Skeletal muscle satellite cell (primary cell): ENCODE results near the gene PATJ.
"Not testable (repeated sequence)": the region's sequence is repeated elsewhere in the genome, so short reads cannot be mapped to it uniquely, and the experiment has no call there.

Experiments used
- H3K27me3 ChIP-seq: 2 replicates; pipeline ENCODE4 v1.7.0; 2013; ENCODE audit warnings: low read length; ENCODE audit not compliant: control insufficient read depth, insufficient read depth
- H3K36me3 ChIP-seq: 2 replicates; pipeline ENCODE4 v1.7.0; 2013; ENCODE audit warnings: mild to moderate bottlenecking, control low read depth, low read length; ENCODE audit not compliant: insufficient read depth
- H3K4me1 ChIP-seq: 2 replicates; pipeline ENCODE4 v1.7.0; 2013; ENCODE audit warnings: low read length; ENCODE audit not compliant: control insufficient read depth, insufficient read depth
- H3K4me2 ChIP-seq: 2 replicates; pipeline ENCODE4 v1.7.0; 2013; ENCODE audit warnings: mild to moderate bottlenecking, low read length
- H3K4me3 ChIP-seq: 2 replicates; pipeline ENCODE4 v1.7.0; 2013; ENCODE audit warnings: low read length
- H3K9ac ChIP-seq: 2 replicates; pipeline ENCODE4 v1.7.0; 2013; ENCODE audit warnings: mild to moderate bottlenecking, low read depth, low read length, moderate library complexity
- H3K9me3 ChIP-seq: replicated peaks from 2 replicates; pipeline ENCODE4 v1.7.0; 2013; ENCODE audit warnings: mild to moderate bottlenecking, control low read depth, low read length

Gene PATJ

DNA sequence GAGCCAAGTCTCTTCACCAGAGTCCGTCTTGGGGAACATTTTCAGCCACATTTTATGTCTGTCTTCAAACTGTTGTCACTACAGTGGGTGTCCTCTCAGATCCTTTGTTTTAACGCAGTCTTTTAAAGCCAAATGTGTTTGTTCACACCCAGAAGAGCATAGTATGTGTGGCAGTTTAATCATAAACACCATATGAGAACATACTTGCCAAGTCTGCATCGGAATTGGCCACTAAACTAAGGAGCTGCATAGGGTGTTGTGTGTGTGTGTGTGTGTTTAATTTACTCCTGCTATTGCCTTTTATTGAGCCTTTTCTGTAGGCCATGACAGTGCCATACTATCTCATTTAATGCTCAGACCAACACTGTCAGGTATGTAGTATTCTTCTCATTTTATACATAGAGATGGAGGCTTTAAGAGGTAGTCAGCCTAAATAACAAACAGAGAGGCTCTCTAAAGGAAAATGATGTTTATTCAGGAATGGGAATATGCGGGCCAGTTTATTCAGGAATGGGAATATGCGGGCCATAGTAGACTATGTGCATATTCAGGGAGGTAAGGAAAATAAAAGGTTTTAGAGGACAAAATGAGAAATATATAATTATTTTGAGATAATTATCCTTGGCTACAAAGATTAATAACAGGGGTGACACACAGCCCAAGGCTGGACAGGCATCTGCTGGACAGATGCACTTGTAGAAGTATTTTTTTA, 384.5 kb downstream of the PATJ start:
- H3K4me2 ChIP-seq: no peak overlapping the region
- no peak overlapping the region for H3K9ac ChIP-seq
- H3K4me1 ChIP-seq: peaks cover 4% of the 10 kb centered on the region
- no peaks in the 10 kb centered on the region for H3K9me3 ChIP-seq
- H3K4me3 ChIP-seq: no peak overlapping the region
- no peaks in the 10 kb centered on the region for H3K36me3 ChIP-seq
- H3K27me3 ChIP-seq: no peaks in the 10 kb centered on the region

DNA sequence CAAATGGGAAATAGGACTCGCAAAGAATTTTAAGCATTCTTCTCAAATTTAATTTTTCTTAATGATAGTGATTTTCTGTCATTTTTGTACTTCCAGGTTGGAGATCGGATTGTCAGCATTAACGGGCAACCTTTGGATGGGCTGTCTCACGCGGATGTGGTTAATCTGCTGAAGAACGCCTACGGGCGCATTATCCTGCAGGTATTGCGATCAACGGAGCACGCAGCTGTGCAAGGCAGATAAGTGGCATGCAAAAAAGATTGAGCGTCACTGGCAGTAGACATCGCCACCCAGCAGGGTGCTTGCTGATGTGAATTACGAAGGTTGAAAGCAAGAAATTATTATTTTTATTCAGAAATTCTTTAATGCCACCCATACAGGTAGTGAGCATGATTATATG, 386.5 kb downstream of the PATJ start:
- no peaks in the 10 kb centered on the region for H3K36me3 ChIP-seq
- H3K9me3 ChIP-seq: no peaks in the 10 kb centered on the region
- no peaks in the 10 kb centered on the region for H3K27me3 ChIP-seq
- no peak overlapping the region for H3K4me3 ChIP-seq
- H3K4me1 ChIP-seq: no peaks in the 10 kb centered on the region
- H3K4me2 ChIP-seq: no peak overlapping the region
- no peak overlapping the region for H3K9ac ChIP-seq

DNA sequence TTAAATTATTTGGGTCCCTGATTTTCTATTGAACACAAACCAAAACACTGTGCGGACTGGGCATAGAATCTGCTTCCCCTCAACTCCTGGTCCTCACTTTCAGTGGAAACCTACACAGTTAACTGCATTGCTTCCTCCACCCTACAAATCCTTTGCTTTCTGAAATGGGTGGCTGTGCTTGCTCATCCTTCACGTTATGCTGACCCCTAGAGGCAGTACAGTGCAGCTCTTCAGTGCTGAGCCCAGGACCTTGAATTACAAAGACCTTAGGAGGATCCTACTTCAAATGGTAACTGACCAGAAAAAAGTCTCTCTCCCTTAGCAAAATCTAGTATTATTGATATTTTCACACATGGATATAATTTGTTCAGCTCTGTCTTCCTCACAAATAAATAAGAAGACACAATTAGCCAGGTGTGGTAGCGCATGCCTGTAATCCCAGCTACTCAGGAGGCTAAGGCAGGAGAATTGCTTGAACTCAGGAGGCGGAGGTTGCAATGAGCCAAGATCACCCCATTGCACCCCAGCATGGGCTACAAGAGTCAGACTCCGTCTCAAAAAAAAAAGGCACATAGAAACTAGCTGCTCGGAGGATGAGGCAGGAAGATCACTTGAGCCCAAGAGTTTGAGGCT, 388.9 kb downstream of the PATJ start:
- no peak overlapping the region for H3K4me2 ChIP-seq
- no peak overlapping the region for H3K4me3 ChIP-seq
- no peaks in the 10 kb centered on the region for H3K36me3 ChIP-seq
- no peaks in the 10 kb centered on the region for H3K9me3 ChIP-seq
- no peaks in the 10 kb centered on the region for H3K4me1 ChIP-seq
- no peaks in the 10 kb centered on the region for H3K27me3 ChIP-seq
- H3K9ac ChIP-seq: no peak overlapping the region

DNA sequence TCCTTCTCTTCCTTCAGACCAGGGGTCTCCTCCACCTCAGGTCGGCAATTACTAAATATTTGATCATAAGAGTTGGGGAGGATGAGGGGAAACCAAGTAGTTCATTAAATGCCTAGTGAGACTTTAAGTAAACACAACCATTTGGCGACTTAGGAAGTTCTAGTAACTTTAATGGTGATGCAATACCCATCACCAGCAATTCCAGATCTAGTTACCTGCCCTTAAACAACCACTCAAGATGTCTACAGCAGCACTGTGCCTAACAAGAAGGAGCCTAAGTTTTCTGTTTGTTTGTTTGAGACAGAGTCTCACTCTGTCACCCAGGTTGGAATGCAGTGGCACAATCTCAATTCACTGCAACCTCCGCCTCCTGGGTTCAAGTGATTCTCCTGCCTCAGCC, 395.7 kb downstream of the PATJ start:
- H3K9me3 ChIP-seq: no peaks in the 10 kb centered on the region
- H3K4me1 ChIP-seq: no peaks in the 10 kb centered on the region
- H3K4me3 ChIP-seq: no peak overlapping the region
- no peaks in the 10 kb centered on the region for H3K36me3 ChIP-seq
- H3K27me3 ChIP-seq: no peaks in the 10 kb centered on the region
- no peak overlapping the region for H3K9ac ChIP-seq
- no peak overlapping the region for H3K4me2 ChIP-seq

DNA sequence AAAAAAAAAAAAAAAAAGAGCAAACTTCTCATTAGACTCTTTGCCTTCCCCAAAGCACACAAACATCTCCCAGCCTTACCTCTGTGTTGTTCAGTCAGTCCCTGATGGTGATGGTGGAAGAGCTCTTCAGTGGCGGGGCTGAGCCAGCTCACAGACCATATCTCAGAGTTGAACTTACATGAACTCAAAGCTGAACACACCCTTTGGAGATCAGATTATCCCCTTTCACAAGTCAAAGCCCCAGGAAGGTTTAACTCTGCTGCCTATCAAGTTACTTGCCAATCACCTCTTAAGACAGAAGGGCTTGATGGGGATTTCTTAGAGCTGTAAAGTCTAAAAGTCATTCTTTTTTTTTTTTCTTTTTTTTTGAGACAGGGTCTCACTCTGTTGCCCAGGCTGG, 397.1 kb downstream of the PATJ start:
- Histone ChIP-seq H3K4me1 (no peaks in the 10 kb centered on the region), H3K9me3 (no peaks in the 10 kb centered on the region), H3K9ac (no peak overlapping the region), H3K27me3 (no peaks in the 10 kb centered on the region), H3K36me3 (no peaks in the 10 kb centered on the region), H3K4me3 (no peak overlapping the region), H3K4me2 (no peak overlapping the region)

DNA sequence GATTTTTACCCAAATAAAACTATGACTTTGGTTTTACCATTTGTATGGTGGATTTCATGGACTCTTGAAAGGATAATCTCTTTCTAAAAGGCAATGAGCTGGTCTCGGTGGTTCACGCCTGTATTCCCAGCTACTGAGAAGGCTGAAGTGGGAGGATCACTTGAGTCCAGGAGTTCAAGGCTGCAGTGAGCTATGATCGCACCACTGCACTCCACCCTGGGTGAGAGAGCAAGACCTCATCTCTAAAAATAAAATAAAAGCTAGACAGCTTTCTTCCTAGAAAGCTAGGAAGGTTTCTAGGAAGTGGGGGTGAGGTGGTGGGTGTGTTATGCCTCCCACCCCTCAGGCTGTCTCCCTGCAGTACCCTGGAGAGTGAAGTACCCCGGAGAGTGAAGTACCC, 398.4 kb downstream of the PATJ start:
- no peak overlapping the region for H3K4me3 ChIP-seq
- no peaks in the 10 kb centered on the region for H3K9me3 ChIP-seq
- H3K36me3 ChIP-seq: no peaks in the 10 kb centered on the region
- no peaks in the 10 kb centered on the region for H3K4me1 ChIP-seq
- H3K9ac ChIP-seq: no peak overlapping the region
- H3K4me2 ChIP-seq: no peak overlapping the region
- no peaks in the 10 kb centered on the region for H3K27me3 ChIP-seq

DNA sequence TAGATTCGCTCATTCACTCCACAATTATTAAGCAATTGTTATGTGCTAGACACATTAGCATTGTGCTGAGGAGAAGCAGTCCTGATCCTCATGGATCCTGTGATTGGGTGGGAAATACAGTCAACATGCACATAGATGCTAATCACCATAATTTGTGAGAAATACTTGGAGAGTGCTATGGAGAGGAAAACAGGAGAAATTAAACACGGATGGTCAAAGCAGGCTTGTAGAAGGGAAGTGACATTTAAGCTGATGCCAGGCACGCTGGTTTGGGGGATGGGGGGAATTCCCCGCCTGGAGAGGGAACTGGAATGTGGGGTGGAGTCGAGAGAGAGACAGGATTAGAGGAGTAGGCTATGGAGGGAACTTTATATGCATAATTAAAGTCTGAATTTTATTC, 400.2 kb downstream of the PATJ start:
- no peak overlapping the region for H3K9ac ChIP-seq
- no peaks in the 10 kb centered on the region for H3K36me3 ChIP-seq
- no peak overlapping the region for H3K4me2 ChIP-seq
- no peak overlapping the region for H3K4me3 ChIP-seq
- no peaks in the 10 kb centered on the region for H3K4me1 ChIP-seq
- no peaks in the 10 kb centered on the region for H3K9me3 ChIP-seq
- H3K27me3 ChIP-seq: no peaks in the 10 kb centered on the region

DNA sequence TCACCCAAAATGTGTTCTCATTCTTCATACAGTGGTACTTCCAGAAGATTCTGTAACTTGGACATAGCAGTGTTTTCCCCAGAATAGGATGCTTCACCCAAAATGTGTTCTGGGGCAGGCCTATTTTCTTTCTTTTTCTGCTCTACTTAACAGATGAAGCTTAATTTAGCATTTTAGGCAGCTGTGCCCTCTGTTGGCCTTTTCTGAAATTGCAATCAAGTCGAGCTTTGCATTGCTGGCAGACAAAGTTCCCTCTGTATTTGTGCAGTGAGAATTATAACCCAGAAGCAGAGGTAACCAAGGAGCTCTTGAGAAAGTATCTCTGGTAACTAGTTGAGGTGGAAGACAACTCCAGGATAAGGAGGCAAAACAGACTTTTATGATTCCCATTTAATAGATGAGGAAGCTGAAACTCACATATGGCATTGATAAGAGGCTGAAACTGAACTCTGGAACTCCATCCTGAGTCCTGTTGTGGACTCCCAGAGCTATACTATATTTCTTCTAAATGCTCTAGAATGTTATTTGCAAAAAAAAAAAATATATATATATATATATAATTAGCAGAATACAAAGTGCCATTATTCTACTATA, 402.1 kb downstream of the PATJ start:
- H3K4me1 ChIP-seq: no peaks in the 10 kb centered on the region
- H3K9ac ChIP-seq: no peak overlapping the region
- H3K9me3 ChIP-seq: no peaks in the 10 kb centered on the region
- H3K27me3 ChIP-seq: no peaks in the 10 kb centered on the region
- H3K4me3 ChIP-seq: no peak overlapping the region
- H3K4me2 ChIP-seq: no peak overlapping the region
- H3K36me3 ChIP-seq: no peaks in the 10 kb centered on the region

DNA sequence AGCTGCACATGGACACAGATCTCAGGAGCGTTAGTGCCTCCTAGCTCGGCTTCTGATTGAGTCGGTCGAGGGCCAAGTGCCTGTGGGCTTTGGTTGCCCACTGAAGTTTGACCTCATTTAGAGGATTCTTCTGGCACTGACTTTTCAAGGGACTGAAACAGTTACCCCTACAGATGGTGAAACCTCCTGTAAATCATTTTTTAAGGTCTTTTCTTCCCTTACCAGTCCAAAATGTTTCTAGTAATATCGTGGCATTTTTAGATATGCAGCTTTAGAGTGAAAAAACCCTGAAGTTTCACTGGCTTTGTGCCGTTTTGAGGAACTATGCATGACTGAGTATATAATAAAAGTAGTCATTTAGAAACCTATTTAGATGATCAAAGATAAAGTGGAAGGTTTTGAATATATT, 417.7 kb downstream of the PATJ start:
- H3K4me2 ChIP-seq: no peak overlapping the region
- H3K4me1 ChIP-seq: no peaks in the 10 kb centered on the region
- H3K4me3 ChIP-seq: no peak overlapping the region
- no peak overlapping the region for H3K9ac ChIP-seq
- H3K9me3 ChIP-seq: no peaks in the 10 kb centered on the region
- H3K27me3 ChIP-seq: no peaks in the 10 kb centered on the region
- no peaks in the 10 kb centered on the region for H3K36me3 ChIP-seq

DNA sequence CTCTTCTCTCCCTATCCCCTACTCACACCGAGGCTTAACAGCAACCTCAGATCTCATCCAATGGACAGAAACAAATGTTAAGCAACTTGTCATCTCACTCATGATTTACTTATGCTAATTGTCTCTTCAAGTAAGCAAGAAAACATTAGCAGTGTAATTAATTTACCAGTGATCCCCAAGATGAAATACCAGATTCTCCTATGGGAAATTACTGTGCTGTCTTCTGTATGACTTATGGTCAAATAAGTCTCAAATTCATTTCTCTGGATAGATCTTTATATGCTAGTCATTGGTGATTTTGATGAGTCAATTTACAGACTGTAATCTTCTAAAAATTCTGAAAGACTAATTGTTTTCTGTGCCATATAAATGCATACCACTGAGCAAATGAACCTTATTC, 419.4 kb downstream of the PATJ start:
- H3K9me3 ChIP-seq: no peaks in the 10 kb centered on the region
- H3K9ac ChIP-seq: no peak overlapping the region
- H3K27me3 ChIP-seq: no peaks in the 10 kb centered on the region
- H3K4me2 ChIP-seq: no peak overlapping the region
- H3K4me3 ChIP-seq: no peak overlapping the region
- no peaks in the 10 kb centered on the region for H3K4me1 ChIP-seq
- H3K36me3 ChIP-seq: no peaks in the 10 kb centered on the region

DNA sequence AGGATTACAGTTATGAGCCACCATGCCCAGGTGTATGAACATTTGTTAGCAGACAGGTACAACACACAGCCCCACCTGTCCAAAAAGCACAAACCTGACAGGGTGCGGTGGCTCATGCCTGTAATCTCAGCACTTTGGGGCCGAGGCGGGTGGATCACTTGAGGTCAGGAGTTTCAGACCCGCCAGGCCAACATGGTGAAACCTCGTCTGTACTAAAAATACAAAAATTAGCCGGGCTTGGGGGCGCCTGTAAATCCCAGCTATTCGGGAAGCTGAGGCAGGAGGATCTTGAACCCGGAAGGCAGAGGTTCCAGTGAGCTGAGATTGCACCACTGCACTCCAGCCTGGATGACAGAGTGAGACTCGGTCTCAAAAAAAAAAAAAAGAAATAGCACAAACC, 428.1 kb downstream of the PATJ start:
- peaks cover 13% of the 10 kb centered on the region for H3K27me3 ChIP-seq
- H3K9ac ChIP-seq, H3K9me3 ChIP-seq, H3K36me3 ChIP-seq, H3K4me3 ChIP-seq, H3K4me2 ChIP-seq, H3K4me1 ChIP-seq: not testable (repeated sequence)
